ENCODE measurements around the gene NTM. TPM values are rescaled to one million over a fixed set of nuclear protein-coding genes. Genes with fewer than 3 reads are reported as not detected.

NTM gene
- total RNA-seq, 1 donor from 2014 or later, result 82.7 TPM

DNA sequence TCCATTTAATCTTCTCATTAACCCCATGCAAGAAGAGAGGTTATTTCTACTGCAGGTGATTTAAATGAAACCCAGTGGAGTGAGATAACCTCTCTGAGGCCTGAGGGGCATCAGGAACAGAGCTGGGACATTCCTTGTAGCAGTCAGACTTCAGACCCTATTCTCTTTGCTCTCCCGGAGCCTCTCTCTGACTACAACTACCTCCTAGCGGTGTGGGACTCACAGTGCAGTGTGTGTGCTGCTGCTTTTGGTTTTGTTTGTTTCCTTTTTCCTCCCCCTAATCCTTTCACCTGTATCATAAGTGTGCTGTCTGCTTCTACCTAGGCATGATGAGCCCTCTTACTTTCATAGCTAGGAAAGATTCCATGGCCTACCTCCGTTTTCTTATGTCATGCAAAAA is 769.6 kb downstream of the NTM start:
- no peaks in the 10 kb centered on the region for H3K4me1 Mint-ChIP-seq (ENCODE audit: unreplicated experiment)
- no peaks in the 10 kb centered on the region for H3K27me3 Mint-ChIP-seq (ENCODE audit: unreplicated experiment)
- DNase-seq (ENCODE audit: extremely low spot score, unreplicated experiment), result no peak

DNA sequence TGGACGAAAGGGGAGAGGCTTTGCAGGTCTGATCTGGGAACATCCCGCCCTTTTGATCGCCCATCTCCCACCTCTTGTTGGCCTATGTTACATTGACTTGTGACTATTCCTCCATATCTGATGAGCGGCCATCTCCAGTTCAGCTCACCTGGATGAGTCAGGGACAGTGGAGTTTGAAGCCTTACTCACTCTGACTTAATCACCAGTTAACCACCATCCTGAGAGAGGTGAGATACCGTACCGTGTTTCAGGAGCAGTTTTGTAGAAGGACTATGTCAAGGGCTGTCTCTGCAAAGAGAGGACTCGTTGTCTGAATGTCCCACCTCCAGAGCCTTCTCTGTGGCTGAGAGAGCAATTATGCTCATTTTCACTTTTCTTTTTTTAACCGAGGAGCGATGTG is 771.7 kb downstream of the NTM start:
- no peaks in the 10 kb centered on the region for H3K27me3 Mint-ChIP-seq (ENCODE audit: unreplicated experiment)
- no peaks in the 10 kb centered on the region for H3K9me3 Mint-ChIP-seq (ENCODE audit: unreplicated experiment)
- H3K27ac Mint-ChIP-seq (ENCODE audit: unreplicated experiment), result no peak overlapping the region
- no peak for DNase-seq (ENCODE audit: extremely low spot score, unreplicated experiment)
- H3K4me1 Mint-ChIP-seq (ENCODE audit: unreplicated experiment), result no peaks in the 10 kb centered on the region
- TF ChIP-seq, protein P1, sequence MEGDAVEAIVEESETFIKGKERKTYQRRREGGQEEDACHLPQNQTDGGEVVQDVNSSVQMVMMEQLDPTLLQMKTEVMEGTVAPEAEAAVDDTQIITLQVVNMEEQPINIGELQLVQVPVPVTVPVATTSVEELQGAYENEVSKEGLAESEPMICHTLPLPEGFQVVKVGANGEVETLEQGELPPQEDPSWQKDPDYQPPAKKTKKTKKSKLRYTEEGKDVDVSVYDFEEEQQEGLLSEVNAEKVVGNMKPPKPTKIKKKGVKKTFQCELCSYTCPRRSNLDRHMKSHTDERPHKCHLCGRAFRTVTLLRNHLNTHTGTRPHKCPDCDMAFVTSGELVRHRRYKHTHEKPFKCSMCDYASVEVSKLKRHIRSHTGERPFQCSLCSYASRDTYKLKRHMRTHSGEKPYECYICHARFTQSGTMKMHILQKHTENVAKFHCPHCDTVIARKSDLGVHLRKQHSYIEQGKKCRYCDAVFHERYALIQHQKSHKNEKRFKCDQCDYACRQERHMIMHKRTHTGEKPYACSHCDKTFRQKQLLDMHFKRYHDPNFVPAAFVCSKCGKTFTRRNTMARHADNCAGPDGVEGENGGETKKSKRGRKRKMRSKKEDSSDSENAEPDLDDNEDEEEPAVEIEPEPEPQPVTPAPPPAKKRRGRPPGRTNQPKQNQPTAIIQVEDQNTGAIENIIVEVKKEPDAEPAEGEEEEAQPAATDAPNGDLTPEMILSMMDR (IDR thresholded peaks at IDR 0.05), result no peak
- H3K4me3 Mint-ChIP-seq (ENCODE audit: unreplicated experiment), result no peak overlapping the region
- H3K36me3 Mint-ChIP-seq (ENCODE audit: unreplicated experiment), result no peaks in the 10 kb centered on the region

More for the DNA sequence above, 769.6 kb downstream of the NTM start:
- Mint-ChIP-seq H3K27ac (ENCODE audit: unreplicated experiment) (no peak overlapping the region), H3K36me3 (ENCODE audit: unreplicated experiment) (no peaks in the 10 kb centered on the region), H3K9me3 (ENCODE audit: unreplicated experiment) (no peaks in the 10 kb centered on the region), H3K4me3 (ENCODE audit: unreplicated experiment) (no peak overlapping the region)
- TF ChIP-seq, protein P1 (IDR thresholded peaks at IDR 0.05), result no peak

DNA sequence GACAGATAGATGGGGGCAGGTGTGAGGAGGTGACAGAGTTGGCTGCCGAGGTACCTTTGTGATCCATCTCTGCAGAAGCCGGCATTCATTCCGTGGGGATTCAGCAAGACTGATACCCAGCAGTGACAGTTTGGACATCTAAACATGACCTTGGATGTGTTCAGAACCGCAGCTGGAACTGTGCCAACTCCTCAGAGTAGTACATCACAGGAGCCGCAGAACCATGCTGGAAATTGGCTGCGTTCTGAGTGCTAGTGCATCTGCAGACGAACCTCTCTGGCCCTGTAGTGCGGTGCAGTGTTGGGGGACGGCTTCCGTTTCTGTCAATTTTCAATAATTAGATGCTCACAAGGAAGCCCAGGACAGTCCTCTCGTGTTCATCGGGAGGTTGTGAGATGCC is 772.1 kb downstream of the NTM start:
- Mint-ChIP-seq H3K9me3 (ENCODE audit: unreplicated experiment) (no peaks in the 10 kb centered on the region), H3K36me3 (ENCODE audit: unreplicated experiment) (no peaks in the 10 kb centered on the region), H3K4me3 (ENCODE audit: unreplicated experiment) (no peak overlapping the region), H3K27me3 (ENCODE audit: unreplicated experiment) (no peaks in the 10 kb centered on the region), H3K27ac (ENCODE audit: unreplicated experiment) (no peak overlapping the region), H3K4me1 (ENCODE audit: unreplicated experiment) (no peaks in the 10 kb centered on the region)
- no peak for DNase-seq (ENCODE audit: extremely low spot score, unreplicated experiment)
- TF ChIP-seq, protein P1 (IDR thresholded peaks at IDR 0.05), result no peak

DNA sequence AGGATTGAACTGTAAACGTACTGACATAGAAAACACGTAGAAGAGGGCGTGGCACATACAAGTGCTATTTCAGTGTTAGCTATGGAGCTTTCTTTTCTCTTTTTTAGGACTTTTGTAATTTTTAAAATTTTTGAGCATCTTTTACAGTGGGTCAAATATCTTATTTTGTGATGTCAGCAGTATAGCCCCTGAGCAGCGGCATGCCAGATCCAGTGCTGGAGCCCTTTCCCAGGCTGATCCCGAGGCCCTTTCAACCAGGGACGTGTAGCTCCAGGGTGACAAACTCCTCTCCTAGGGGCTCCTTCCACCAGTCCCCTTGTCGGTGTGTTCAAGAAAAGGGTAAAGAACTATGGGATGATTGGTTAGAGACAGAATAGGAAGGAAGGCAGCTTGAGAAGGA is 777.0 kb downstream of the NTM start:
- Mint-ChIP-seq H3K4me1 (ENCODE audit: unreplicated experiment) (no peaks in the 10 kb centered on the region), H3K27me3 (ENCODE audit: unreplicated experiment) (no peaks in the 10 kb centered on the region), H3K36me3 (ENCODE audit: unreplicated experiment) (no peaks in the 10 kb centered on the region), H3K27ac (ENCODE audit: unreplicated experiment) (no peak overlapping the region), H3K4me3 (ENCODE audit: unreplicated experiment) (no peak overlapping the region), H3K9me3 (ENCODE audit: unreplicated experiment) (no peaks in the 10 kb centered on the region)
- no peak for DNase-seq (ENCODE audit: extremely low spot score, unreplicated experiment)
- TF ChIP-seq, protein P1 (IDR thresholded peaks at IDR 0.05), result no peak

DNA sequence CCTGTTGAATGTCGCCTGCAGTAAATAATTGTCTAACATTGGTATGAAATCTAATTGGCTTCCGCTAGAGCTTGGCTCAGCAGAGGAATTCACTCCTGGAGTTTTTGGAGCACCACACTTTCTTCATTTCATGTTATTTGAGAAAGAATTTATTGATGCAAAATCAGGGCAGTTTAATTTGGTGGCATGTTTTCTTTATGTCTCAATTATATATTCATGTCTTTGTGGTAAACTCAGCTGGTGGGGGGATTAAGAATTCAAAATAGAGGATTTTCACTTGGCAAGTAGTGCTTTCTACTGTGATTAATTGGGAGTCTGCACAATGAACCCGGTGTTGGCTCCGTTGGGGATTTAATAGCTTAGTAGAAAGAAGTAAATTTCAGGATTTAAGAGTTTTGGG is 784.4 kb downstream of the NTM start:
- Mint-ChIP-seq H3K27me3 (ENCODE audit: unreplicated experiment) (no peaks in the 10 kb centered on the region), H3K4me3 (ENCODE audit: unreplicated experiment) (no peak overlapping the region), H3K36me3 (ENCODE audit: unreplicated experiment) (no peaks in the 10 kb centered on the region), H3K9me3 (ENCODE audit: unreplicated experiment) (no peaks in the 10 kb centered on the region), H3K4me1 (ENCODE audit: unreplicated experiment) (peaks cover 7% of the 10 kb centered on the region), H3K27ac (ENCODE audit: unreplicated experiment) (no peak overlapping the region)
- DNase-seq (ENCODE audit: extremely low spot score, unreplicated experiment), result no peak
- TF ChIP-seq, protein P1 (IDR thresholded peaks at IDR 0.05), result no peak

Data from osteocyte (in vitro differentiated cells).